Pons (tissue), 1 donor: Measurements from ENCODE around the gene SUPT7L.
"Not testable (repeated sequence)": the region's sequence is repeated elsewhere in the genome, so short reads cannot be mapped to it uniquely, and the experiment has no call there.

Source experiments
- DNase-seq: peaks from one replicate; pipeline ENCODE4 v3.0.0-alpha.2; 2016; ENCODE audit warnings: low spot score

Gene SUPT7L

GRCh38 chr2:27636766-27637165 lies 26.6 kb downstream of the SUPT7L start:
- no peak for DNase-seq

DNA sequence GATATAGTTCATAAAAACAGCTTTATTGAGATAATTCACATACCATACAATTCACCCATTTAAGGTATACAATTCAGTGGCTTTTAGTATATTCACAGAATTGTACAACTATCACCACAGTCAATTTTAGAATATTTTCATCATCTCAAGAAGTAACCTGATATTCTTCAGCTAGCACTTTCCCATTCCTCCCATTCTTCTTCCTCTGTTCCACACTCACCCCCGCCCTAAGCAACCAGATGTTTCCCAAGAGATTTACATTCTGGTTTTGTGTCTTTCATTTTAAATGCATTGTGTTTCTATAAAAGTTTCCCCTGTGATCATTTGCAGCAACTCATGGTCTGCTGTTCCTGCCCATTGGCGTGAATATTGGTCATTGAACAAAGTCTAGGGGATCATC lies 29.1 kb downstream of the SUPT7L start:
- DNase-seq, result no peak

- not testable (repeated sequence) for DNase-seq
Observed at GRCh38 chr2:27630257-27630656, 33.2 kb downstream of the SUPT7L start.

- DNase-seq, result peak; percentile 86
Observed at GRCh38 chr2:27628767-27629709, 34.4 kb downstream of the SUPT7L start, which contains the start of the genes CCDC121 and GPN1. TSS of gene CCDC121 (minus strand) at chr2:27629012. CDS start at chr2:27627799, 1,213 bp downstream. TSS of gene GPN1 (plus strand) at chr2:27629050. CDS start at chr2:27629059, 9 bp downstream.

GRCh38 chr2:27627963-27628766 lies 35.2 kb downstream of the SUPT7L start:
- peak; percentile 29 for DNase-seq

DNA sequence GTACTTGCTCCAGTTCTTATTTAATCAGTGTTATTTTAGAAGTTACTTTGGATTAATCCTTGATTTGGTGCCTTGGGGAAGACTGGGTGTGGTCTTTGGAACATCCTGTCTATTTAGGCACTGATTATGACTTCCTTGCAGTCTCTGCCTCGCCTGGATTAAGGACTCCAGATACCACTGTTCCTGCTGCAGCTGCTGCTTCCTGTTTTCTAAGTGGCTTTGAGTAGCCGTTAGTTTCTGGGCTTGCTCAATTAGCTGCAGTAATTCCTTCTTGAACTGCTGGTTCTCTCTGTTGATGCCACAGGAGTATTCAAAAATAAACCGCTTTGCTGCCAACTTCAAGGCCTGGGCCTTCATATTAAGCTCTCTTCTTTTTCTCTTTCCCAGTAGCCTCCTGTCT lies 36.5 kb downstream of the SUPT7L start:
- DNase-seq, result not testable (repeated sequence)

- DNase-seq, result not testable (repeated sequence)
Observed at GRCh38 chr2:27626323-27626722, 37.1 kb downstream of the SUPT7L start.

GRCh38 chr2:27624943-27625342 lies 38.5 kb downstream of the SUPT7L start:
- no peak for DNase-seq

GRCh38 chr2:27622921-27623384 lies 40.5 kb downstream of the SUPT7L start:
- DNase-seq, result no peak

GRCh38 chr2:27621524-27621923 lies 41.9 kb downstream of the SUPT7L start:
- DNase-seq, result no peak

DNA sequence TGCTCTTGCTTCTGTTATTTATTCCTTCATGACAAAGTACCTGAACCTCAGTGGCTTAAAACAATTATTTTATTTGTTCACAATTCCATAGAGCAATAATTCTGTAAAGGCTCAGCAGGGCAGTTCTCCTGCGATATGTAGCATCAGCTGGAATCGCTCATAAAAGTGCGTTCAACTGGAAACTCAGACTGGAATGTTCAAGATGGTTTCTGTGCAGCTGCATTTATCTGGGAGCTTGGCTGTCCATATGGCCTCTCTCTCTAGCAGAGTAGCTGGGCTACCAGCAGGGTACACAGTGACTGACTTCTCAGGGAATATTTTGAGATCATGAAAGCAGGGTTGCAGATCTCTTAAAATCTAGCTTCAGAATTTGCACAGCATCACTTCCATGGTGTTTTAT lies 48.1 kb downstream of the SUPT7L start:
- no peak for DNase-seq

- DNase-seq, result no peak
Observed at GRCh38 chr2:27613985-27614384, 49.4 kb downstream of the SUPT7L start.

DNA sequence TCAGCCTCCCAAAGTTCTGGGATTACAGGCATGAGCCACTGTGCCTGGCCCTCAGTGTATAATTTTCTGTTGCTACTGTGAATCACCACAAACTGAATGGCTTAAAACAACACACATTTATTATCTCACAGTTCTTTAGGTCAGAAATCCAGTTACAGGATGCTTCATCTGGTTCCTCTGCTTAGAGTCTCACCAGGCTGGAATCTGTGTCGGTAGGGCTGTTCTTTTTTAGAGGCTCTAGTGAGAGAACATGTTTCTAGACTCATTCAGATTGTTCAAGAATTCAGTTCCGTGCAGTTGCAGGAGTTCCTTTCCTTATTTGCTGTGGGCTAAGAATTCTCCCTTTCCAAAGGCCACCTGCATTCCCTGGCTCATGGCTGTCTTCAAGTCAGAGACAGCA lies 56.8 kb downstream of the SUPT7L start:
- no peak for DNase-seq
